HG03520 (cell line): ENCODE results near the gene API5.

Experiments
- ATAC-seq: cut with Tn5 transposase; IDR thresholded peaks from one replicate; pipeline ENCODE4 v1.9.1; 2021; ENCODE audit warnings: mild to moderate bottlenecking, moderate library complexity; ENCODE audit not compliant: unreplicated experiment

API5 gene

GRCh38 chr11:43358801-43359421 lies 47.1 kb downstream of the API5 start, which contains the start of gene TTC17:
TSS of gene TTC17 (plus strand) at chr11:43358920. CDS start at chr11:43358955, 35 bp downstream.
- ATAC-seq: peak; percentile 93

- ATAC-seq: peak; percentile 55
These were observed 47.6 kb downstream of the API5 start for GRCh38 chr11:43359422-43359818.

GRCh38 chr11:43360361-43361032 lies 48.7 kb downstream of the API5 start:
- ATAC-seq: no peak

- peak; percentile 58 for ATAC-seq
These were observed 54.9 kb downstream of the API5 start for GRCh38 chr11:43366677-43367076.

- no peak for ATAC-seq
These were observed 55.8 kb downstream of the API5 start for GRCh38 chr11:43367382-43368178.

- no peak for ATAC-seq
These were observed 64.3 kb downstream of the API5 start for GRCh38 chr11:43376065-43376464.

GRCh38 chr11:43376594-43376993 lies 64.8 kb downstream of the API5 start:
- ATAC-seq: no peak

- ATAC-seq: no peak
These were observed 65.6 kb downstream of the API5 start for GRCh38 chr11:43377389-43377788.

GRCh38 chr11:43378897-43379296 lies 67.1 kb downstream of the API5 start:
- no peak for ATAC-seq

GRCh38 chr11:43381802-43382201 lies 70.0 kb downstream of the API5 start:
- ATAC-seq: no peak

- ATAC-seq: no peak
These were observed 70.8 kb downstream of the API5 start for GRCh38 chr11:43382614-43383013.

- no peak for ATAC-seq
These were observed 72.6 kb downstream of the API5 start for GRCh38 chr11:43384393-43384792.

GRCh38 chr11:43392713-43393112 lies 80.9 kb downstream of the API5 start:
- no peak for ATAC-seq

GRCh38 chr11:43393765-43394355 lies 82.1 kb downstream of the API5 start:
- no peak for ATAC-seq
